GM18870 (cell line): ENCODE data around the gene SLC35A1.

Experiments
- ATAC-seq: cut with Tn5 transposase; IDR thresholded peaks from one replicate; pipeline ENCODE4 v1.9.1; 2021; ENCODE audit warnings: moderate library complexity; ENCODE audit not compliant: unreplicated experiment

SLC35A1 gene

GRCh38 chr6:87522686-87523085 lies 49.9 kb downstream of the SLC35A1 start:
- ATAC-seq: no peak

- no peak for ATAC-seq
Observed at GRCh38 chr6:87529221-87529620, 56.4 kb downstream of the SLC35A1 start.

- ATAC-seq: no peak
Observed at GRCh38 chr6:87534377-87535047, 61.7 kb downstream of the SLC35A1 start.

GRCh38 chr6:87538510-87539260 lies 65.9 kb downstream of the SLC35A1 start:
- no peak for ATAC-seq

GRCh38 chr6:87539554-87539953 lies 66.8 kb downstream of the SLC35A1 start:
- ATAC-seq: no peak

GRCh38 chr6:87540539-87540938 lies 67.8 kb downstream of the SLC35A1 start:
- ATAC-seq: no peak

- no peak for ATAC-seq
Observed at GRCh38 chr6:87541041-87541440, 68.3 kb downstream of the SLC35A1 start.

GRCh38 chr6:87541744-87542143 lies 69.0 kb downstream of the SLC35A1 start:
- ATAC-seq: no peak

GRCh38 chr6:87543696-87544473 lies 71.1 kb downstream of the SLC35A1 start:
- ATAC-seq: no peak

GRCh38 chr6:87544474-87544735 lies 71.6 kb downstream of the SLC35A1 start:
- ATAC-seq: no peak

GRCh38 chr6:87551799-87552198 lies 79.0 kb downstream of the SLC35A1 start:
- ATAC-seq: no peak

- ATAC-seq: no peak
Observed at GRCh38 chr6:87553159-87553765, 80.5 kb downstream of the SLC35A1 start.

GRCh38 chr6:87555506-87555905 lies 82.7 kb downstream of the SLC35A1 start:
- ATAC-seq: no peak

GRCh38 chr6:87558446-87558845 lies 85.7 kb downstream of the SLC35A1 start:
- ATAC-seq: no peak

- no peak for ATAC-seq
Observed at GRCh38 chr6:87561017-87561416, 88.2 kb downstream of the SLC35A1 start.
